SW 1271 (cell line): ENCODE measurements around the gene C19orf44.

Experiments
- DNase-seq, 2 experiments: peaks; one replicate each; lab custom pipeline; 2025; lab: John Stamatoyannopoulos, UW

The C19orf44 gene

GRCh38 chr19:16518061-16518460 lies 21.9 kb downstream of the C19orf44 start:
- DNase-seq: no peak

DNA sequence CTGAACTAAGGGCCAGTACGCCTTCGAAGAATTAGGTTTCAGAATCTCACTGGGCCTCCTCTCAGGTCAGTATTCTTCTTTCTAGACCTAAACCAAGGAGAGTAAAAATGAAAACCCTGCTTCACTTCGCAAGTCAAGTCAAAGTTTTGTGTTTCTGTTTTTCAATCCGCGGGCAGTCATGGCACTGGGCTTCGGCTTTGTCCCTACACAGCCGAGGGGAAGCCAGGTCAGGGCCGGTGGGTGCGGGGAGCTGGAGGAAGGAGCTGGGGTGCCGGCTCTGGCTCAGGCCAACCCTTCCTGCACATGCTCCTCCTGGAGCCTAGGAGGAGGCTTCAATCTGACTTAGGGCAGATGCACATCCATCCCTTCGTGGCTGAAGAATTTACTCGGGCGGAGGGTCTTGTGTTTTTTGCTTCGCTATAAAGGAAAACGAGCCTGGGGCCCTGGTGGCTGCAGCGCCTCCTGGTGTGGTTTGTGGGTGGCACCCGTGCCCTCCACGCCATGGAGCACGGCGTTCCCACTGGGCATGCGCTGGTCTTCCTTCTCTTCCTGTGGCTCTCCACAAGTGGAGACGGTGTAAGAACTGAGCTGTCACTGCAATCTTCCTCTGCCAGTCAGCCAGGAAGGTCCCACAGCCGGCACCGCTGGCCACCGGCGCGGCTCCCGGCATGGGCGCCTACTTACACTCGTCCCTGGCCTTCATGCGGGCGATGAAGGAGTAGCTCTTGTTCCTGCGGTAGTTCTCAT lies 22.5 kb downstream of the C19orf44 start:
- DNase-seq: no peak

GRCh38 chr19:16519230-16519687 lies 23.1 kb downstream of the C19orf44 start:
- no peak for DNase-seq

DNA sequence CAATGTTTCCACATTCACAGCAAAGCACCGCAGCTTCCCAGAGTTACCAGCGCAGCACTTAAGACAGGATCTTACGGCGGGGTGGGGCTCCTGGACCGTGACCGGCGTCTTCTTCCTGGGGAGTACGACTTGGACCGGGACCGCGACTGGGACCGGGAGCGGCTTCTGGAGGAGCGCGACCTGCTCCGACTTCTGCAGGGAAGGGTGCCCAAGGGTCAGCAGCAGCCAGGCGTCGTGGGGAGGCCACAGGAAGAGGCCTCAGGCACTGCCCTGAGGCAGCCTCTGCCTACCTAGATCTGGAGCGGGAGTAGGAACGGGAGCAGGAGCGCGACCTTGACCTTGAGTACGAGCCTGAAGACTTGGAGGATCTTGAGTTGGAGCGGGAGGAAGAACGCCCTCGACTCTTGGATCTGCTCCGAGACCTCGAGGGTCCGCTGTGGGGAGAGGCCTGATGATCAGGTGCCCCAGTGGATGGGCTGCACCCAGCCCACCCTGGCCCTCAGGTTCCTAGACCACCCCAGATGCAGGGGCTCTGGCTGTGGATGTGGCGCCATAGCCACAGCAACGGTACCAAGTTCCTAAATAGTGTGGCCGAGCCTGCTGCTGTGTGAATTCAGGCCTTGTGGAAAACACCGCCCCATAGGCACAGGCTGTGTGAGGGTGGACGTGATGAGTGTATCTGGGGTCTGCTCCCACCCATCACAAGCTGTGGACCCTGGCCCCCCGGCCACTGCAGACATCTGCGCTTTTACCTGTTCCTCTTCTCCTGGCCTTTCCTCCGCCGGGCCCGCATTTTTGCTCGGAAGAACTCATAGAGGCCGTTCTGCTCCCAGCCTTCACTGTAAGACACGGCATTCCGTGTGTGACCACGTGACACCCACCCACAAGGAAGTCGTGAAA lies 24.1 kb downstream of the C19orf44 start:
- no peak for DNase-seq

GRCh38 chr19:16520986-16521624 lies 24.9 kb downstream of the C19orf44 start:
- DNase-seq: no peak

DNA sequence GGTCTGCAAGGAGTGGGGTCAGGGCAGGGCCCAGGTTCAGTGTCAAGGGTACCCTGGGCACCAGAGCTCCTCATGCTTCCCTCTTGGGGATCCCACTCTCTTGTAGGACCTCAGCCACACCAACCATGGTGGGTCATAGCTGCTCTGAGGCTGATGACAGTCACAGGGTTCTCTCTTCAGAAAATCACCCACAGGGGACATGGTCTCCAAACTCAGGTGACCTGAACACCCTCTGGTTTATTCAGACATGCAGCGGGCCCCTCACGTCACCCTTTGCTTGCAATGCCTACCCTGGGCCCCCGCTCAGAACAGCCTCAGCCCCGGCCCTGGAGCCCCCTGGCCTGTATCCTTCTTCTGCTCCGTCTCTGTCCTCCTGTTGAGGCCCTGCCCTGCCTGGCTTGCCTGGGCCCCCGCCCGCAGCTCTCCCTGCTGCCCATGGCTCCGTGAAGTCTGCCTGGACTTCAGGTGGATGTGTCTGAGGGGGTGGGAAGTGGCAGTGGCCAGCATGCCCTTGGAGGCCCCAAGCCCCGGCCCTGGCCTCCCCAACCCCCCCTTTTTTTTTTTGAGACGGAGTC lies 25.6 kb downstream of the C19orf44 start:
- DNase-seq: no peak

DNA sequence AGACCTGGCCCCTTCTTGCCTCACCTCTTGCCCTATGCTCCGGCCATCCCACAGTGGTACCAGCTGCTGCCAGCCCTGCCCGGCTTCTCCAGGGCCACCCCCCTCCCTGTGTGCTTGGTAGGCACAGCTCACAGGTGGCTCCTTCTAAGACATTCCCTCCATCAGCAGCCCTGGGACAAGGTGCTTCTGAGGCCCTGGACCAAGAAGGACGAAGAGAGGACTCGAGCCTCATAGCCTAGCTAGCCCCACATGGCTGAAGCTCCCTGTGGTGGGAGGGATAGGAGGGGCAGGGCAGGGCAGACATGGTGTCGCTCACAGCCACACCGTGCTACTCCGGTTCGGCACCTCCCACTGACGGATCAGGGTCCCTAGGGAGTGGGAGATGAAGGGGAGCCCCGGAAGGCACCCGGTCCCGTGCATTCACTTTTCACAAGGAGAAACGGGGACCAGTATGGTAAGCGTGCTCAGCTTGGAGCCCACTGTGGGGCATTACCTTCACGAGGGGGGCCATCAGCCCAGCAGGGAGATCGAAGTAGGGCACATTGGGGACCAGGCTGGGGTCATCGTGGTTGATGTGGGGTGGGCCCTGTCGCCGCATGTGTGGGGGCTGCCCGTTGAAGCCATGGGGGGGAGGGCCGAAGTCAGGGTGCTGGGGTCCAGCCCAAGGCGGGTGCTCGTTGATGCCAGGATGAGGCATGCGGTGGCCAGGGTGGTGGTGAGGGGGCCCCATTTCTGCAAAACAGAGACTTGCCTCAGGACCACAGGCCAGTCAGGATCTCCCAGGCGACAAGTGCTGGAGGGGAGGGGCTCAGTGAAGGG lies 26.6 kb downstream of the C19orf44 start:
- no peak for DNase-seq

GRCh38 chr19:16524991-16525734 lies 29.0 kb downstream of the C19orf44 start:
- no peak for DNase-seq

GRCh38 chr19:16525751-16526481 lies 29.7 kb downstream of the C19orf44 start:
- no peak for DNase-seq

DNA sequence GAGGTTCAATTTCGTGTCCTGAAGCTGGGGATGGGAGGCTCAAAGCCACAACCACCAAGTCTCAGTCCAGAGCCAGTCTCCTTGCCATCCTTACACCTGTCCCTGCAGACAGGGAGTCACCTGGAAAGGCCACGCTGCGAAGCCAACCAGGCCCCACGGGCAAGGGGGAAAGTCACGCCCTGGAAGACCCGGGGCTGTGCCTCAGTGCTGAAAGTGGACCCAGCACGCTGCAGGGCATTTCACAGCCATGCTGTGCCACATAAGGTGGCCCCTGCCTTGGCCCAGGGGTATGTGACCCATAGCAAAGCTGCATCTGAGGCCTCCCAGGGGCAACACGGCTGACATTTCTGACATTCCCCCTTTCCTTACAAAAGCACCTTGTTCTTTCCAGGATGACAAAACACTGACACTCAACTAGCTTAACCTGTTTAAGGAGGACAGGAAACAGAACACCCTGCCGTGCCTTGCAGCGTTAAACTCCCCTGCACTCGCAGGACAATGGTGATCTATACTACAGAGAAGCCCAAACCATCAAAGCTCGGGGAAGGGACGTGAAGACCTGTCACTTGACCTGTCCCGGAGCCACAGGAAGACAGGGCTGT lies 31.2 kb downstream of the C19orf44 start:
- no peak for DNase-seq

GRCh38 chr19:16527971-16528521 lies 31.9 kb downstream of the C19orf44 start:
- no peak for DNase-seq

DNA sequence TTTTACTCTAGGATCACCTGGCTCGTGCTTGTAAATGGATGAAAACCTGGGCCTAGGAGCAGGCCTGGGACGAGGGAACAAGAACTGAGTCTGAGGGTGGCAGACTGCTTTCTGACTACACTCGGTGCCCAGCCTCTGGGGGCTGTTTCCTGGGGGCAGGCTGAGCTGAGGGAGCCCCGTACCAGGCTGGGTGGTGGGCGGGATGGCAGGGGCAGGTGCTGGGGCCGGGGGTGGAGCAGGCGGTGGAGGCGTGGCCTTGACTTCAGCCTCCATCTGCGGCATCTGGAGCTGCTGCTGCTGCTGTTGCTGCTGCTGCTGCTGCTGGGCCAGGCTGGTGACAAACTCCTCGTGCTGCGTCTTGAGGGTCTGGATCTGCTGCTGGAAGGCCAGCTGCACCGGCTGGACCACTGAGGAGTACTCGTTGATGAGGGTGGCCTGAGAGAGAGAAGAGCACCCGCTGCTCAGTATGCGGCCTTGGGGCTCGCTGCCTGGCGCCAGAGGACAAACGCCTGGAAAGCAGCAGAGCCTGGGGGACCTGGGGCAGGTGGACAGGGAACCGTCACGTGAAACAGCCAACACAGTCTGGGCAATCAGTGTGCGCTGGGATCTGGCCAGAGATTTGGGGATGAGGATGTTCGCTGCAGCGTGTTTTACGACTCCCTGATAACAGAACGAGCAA lies 33.4 kb downstream of the C19orf44 start:
- no peak for DNase-seq

DNA sequence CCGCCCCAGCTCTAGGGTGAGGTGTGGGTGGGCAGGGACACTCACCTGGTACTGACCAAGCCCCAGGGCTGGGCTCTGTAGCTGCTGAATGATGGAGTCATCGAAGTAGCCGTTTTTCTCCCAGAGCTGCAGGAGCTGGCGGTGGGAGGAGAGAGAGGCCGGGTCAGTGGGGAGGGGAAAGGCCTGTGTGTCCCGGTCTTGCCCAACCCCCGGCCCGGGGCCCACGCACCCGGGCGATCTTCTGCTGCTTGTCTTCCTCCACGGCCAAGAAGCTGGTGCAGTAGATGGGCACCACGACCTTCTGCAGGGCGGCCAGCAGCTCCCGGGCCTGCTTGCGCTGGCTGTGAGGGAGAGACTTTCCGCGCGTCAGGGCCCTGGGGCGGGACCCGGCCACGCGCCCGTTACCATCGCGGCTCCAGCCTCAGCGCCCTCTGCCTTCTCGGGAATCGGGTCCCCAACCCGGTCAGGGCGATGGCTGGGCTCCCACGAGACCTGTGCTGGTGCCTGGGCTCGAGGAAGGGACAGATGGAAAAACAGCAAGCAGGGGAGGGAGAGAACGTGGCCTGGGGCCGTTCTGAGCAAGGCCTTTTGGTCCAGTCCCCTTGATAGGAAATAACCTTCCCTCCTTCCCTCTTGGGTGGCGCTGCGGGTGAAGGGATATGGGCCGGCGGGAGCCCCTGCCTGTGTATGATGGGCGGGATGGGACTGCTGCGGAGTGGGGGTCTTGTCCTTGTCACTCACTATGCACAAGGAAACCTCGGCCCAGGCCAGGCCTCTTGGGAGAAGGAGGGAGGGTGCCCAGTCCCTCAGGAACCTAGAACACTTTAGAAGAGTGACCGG lies 34.6 kb downstream of the C19orf44 start:
- DNase-seq: no peak

- no peak for DNase-seq
Observed at GRCh38 chr19:16531380-16531669, 35.1 kb downstream of the C19orf44 start.

DNA sequence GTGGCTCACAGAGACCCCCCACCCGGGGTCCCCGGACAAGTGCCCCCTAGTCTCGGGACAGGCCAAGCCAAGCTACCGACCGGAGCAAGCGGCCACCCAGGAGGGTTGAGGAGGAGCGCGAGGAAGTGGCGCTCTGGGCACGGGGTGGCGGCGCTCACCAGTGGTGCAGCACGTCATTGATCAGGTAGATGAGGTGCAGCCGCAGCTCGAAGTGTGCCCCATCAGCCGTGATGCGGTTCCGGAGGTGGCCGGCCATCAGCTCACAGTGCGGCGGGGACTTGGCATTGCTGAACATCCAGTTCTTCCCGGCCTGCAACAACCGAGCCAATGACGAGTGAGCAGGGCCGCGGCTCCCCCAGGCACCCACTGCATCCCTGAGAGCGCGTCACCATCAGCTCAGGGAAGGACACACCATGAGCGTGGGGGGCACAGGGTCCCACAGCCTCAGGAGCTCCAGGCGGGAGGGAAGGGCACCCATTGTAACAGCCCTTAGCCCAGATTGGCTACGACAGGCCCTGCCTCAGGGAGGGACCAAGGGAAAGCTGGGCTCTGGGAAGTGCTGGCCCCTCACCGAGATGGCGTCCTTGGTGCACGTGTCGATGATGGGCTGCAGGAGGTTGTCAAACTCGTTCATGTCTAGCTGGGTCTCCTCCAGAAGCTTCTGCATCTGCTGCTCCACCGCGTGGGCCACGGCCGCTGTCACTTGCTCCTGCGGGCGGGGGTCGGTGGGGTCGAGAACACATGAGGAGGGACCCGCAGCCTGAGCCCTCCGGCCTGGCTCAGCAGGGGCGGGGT lies 36.4 kb downstream of the C19orf44 start:
- no peak for DNase-seq

GRCh38 chr19:16535381-16535780 lies 39.2 kb downstream of the C19orf44 start:
- no peak for DNase-seq

- no peak for DNase-seq
Observed at GRCh38 chr19:16536130-16536529, 39.9 kb downstream of the C19orf44 start.
